GM10266 (cell line): ENCODE results near the gene HOXA1.

Experiments
- DNase-seq: peaks from one replicate; pipeline ENCODE4 v3.0.0; 2012; ENCODE audit errors: extremely low spot score
- TF ChIP-seq, protein P1 (sequence below): IDR thresholded peaks from 2 replicates; pipeline ENCODE4 v1.5.1; 2012; ENCODE audit warnings: mild to moderate bottlenecking, low read depth; ENCODE audit not compliant: control insufficient read depth, insufficient read depth; ENCODE audit errors: missing control alignments

The HOXA1 gene

DNA sequence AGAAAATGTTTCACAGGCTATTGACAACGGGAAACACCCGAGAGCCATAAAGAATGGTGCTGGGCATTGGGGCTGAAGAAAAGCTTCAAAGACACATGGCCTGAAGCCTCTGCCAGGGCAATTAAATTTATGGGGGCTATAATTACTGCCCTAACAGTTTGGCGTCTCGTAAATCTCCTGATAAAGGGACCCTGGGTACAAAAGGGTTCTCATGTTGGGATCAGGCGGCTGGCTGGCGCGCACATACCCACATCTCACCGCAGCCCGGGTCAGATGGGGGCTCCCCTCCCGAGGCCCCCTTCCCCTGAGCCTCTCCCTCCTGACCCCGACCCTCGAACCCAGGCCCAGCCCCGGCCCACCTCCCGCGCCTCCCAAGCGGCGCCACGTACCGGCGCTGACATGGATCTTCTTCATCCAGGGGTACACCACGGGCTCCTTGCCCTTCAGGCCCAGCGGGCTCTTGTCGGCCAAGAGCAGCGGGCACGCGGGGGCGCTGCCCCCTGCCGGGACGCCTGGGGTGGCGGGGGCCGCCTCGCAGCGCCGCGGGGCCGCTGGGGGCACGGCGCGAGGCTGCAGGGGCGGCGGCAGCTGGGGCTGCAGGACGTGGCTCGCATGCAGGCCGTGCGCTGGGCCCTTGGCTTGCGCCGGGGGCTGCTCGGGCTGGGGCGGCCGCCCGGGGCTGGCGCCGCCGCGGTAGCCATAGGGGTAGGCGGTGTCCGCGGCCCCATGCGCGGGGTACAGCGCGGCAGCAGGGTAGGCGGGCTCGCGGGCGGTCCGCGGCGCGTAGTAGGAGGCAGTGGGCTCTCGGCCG is 34.1 kb upstream of the HOXA1 start:
- TF ChIP-seq, protein P1, sequence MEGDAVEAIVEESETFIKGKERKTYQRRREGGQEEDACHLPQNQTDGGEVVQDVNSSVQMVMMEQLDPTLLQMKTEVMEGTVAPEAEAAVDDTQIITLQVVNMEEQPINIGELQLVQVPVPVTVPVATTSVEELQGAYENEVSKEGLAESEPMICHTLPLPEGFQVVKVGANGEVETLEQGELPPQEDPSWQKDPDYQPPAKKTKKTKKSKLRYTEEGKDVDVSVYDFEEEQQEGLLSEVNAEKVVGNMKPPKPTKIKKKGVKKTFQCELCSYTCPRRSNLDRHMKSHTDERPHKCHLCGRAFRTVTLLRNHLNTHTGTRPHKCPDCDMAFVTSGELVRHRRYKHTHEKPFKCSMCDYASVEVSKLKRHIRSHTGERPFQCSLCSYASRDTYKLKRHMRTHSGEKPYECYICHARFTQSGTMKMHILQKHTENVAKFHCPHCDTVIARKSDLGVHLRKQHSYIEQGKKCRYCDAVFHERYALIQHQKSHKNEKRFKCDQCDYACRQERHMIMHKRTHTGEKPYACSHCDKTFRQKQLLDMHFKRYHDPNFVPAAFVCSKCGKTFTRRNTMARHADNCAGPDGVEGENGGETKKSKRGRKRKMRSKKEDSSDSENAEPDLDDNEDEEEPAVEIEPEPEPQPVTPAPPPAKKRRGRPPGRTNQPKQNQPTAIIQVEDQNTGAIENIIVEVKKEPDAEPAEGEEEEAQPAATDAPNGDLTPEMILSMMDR = no peak
- no peak for DNase-seq

DNA sequence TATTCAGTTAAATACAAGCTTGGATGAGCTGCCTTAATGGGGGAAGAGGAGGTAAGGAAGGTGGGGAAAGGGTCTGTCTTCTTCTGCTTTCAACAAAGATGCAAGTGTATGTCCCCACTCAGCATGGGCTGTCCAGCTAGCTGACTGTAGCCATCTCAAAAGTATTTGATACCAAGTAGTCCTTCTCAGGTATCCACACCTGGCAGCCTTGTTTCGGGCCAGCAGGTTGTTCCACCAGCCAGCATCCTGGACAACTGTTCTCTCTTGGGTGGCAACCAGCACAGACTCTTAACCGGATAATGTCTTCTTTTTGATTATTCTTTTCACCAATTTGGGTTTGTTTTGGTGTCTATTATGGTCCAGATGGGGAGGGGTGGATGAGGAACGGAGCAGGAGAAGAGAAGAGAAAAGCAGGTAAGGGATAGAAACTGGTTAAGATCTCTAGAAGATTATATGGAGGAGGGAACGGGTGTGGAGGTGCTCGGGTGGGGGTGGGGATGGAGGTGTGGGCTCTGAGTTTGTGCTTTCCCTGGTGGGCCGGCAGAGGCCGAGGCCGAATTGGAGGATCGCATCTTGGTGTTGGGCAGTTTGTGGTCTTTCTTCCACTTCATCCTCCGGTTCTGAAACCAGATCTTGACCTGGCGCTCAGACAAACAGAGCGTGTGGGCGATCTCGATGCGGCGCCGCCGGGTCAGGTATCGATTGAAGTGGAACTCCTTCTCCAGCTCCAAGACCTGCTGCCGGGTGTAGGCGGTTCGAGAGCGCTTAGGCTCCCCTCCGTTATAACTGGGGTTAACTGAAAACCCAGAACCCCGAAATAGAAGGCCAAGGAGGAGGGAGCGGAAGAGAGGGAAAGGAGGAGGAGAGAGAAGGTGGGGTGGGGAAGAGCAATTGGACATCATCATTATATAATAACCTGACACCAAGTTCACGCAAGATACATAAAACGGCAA is 33.3 kb upstream of the HOXA1 start:
- no peak for DNase-seq
- TF ChIP-seq, protein P1 = no peak

DNA sequence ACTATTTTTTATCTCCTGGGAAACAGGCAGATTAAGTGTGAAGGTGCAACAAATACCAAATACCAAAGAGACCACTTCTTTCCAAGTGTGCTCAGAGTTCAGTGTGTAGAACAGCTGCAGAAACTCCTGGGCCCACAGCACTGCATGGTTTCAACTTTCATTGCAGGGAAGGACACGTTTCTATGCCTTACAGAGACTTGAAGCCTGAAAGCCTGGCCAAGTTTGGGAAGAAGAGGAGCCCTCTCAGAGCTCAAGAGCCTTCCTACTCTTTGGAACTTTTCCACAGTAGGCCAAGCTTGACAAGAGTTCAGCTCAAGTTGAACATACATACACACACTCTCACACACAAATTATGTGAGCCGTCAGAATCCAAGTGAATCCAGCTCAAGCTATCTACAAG is 32.2 kb upstream of the HOXA1 start:
- TF ChIP-seq, protein P1 = no peak

DNA sequence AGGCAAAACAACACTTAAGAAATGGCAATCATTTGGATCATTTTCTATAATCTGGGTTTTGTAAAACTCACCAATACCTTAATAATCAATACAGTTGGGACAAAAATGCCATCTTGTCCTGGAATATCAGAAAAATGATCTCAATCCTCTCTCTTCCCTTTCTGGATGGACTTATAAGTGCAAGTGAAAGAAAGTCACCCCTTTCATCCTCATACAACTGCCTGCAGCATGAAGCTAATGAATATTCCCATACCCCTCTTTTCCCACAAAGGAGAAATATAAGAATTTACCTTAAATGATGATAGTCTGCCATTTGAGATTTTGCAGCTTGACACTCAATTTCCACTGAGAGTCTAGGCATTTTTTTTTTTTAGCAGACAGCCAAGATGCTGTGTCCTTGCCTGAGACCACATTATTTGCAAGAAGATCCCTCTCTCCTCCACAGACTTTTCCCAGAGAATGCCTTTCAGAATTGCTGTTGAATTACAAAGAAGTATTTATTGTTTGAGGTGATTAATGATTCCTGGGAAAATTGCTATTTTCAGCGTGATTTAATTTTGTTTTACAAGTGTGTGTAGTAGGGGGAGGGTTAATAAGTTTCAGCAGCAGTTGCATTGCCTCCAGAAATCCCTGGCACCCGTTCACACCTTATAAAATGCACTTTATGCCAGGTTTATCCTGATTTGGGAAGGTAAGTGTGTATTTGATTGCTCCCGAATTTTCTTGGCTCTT is 31.0 kb upstream of the HOXA1 start:
- TF ChIP-seq, protein P1 = no peak
- DNase-seq = no peak

More for the DNA sequence above, 32.2 kb upstream of the HOXA1 start:
- no peak for DNase-seq

DNA sequence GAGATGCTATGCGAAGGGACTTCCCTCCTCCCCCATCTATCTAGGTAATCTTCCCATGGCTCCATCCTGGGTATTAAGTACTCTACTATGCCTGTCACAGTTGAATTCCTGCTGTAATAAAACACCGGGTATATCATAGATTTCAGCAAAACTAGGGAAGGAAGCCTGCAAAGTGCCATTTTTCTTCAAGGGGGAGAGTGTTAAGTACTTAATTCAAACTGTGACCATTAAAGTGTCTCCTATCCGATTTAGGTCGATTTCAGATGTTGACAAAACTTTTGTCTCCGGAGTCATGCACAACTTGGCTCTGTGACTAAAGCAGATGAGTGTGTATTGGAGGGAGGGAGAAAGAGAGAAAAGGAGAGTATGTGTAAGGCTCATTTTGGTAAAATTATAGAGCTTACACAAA is 30.2 kb upstream of the HOXA1 start:
- TF ChIP-seq, protein P1 = no peak
- no peak for DNase-seq

DNA sequence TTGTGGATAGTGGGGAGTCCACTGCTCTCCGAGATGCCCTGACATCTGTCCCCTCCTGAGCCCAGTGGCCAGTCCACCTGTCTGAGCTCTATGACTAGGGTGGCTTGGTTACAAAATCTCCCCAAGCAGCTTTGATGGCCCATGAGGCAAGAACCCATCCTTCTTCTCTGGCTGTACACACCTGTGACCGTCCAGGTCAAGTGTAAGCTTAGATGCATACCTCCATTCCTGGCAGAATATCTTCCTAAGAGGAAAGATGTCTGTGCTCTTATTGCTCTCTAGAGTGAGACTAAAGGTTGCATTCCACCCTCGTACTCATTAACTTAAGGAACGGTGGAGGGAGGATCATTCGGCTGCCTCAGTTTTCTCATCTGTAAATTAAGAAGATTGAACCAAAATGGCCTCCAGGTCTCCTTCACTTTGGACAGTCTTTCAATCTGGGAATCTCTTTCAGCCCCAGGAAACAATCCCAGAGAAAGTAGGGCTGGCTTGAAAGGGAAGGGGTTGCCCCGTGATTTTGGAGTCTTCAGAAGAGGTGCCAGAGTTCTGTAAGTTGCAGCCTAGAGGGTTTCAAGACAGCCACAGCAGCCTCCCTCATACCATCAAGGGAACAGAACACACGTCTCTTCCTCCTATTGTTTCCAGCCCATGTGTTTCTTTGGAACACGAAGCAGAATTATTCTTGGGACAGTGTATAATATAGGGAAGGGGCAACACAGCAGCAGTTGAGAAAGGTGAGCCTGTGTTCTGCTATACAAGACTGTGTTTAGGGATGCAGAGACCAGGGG is 29.3 kb upstream of the HOXA1 start:
- TF ChIP-seq, protein P1 = no peak
- DNase-seq = no peak
